Mesothelial cell of epicardium (in vitro differentiated cells): ENCODE results near the gene ARHGEF28. TPM values are rescaled to one million over a fixed set of nuclear protein-coding genes. Genes with fewer than 3 reads are reported as not detected.

Experiments
- DNase-seq, 2 experiments: peaks; one replicate each; pipeline ENCODE4 v3.0.0; 2021; ENCODE audit warnings: low spot score in 2 of 2; ENCODE audit not compliant: unreplicated experiment in 2 of 2
- H3K27ac Mint-ChIP-seq: 2 replicates; pipeline ENCODE4 v1.8.0; 2021; ENCODE audit warnings: mixed read lengths
- H3K27me3 Mint-ChIP-seq: 2 replicates; pipeline ENCODE4 v1.8.0; 2021; ENCODE audit warnings: low read depth, mixed read lengths
- H3K36me3 Mint-ChIP-seq: 2 replicates; pipeline ENCODE4 v1.8.0; 2021; ENCODE audit warnings: mixed read lengths
- H3K4me1 Mint-ChIP-seq: 2 replicates; pipeline ENCODE4 v1.8.0; 2021; ENCODE audit warnings: mixed read lengths
- H3K4me3 Mint-ChIP-seq: 2 replicates; pipeline ENCODE4 v1.8.0; 2021; ENCODE audit warnings: mild to moderate bottlenecking, moderate library complexity, mixed read lengths
- H3K9me3 Mint-ChIP-seq: 2 replicates; pipeline ENCODE4 v1.8.0; 2021; ENCODE audit warnings: mixed read lengths
- total RNA-seq: library from RNA; stranded (reverse); gene quantifications from 3 replicates; pipeline ENCODE4 v1.2.1, GENCODE V29; 2021
- TF ChIP-seq, protein P1 (sequence below): fragments of 200-600 bp; sonication (generic); IDR thresholded peaks from one replicate; pipeline ENCODE4 v1.5.0; 2021; ENCODE audit warnings: antibody characterized with exemption; ENCODE audit not compliant: unreplicated experiment

The ARHGEF28 gene
- total RNA-seq, 1 donor from 2014 or later: 0.40 TPM

DNA sequence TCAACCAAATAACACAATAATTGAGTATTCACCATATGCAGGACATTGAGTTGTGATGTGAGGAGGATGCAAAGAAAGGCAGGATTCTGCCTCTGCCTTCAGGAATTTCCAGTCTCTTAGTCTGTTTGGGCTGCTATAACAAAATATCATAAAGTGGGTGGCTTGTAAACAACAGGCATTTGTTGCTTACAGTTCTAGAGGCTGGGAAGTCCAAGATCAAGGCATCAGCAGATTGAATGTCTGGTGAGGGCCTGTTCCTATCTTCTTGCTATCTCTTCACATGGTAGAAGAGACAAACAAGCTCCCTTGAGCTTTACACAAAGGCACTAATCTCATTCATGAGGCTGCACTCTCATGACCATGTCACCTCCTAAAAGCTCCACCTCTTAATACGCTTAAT lies 360.7 kb downstream of the ARHGEF28 start:
- no peaks in the 10 kb centered on the region for H3K36me3 Mint-ChIP-seq
- no peaks in the 10 kb centered on the region for H3K27me3 Mint-ChIP-seq
- no peaks in the 10 kb centered on the region for H3K9me3 Mint-ChIP-seq
- peaks cover 44% of the 10 kb centered on the region for H3K4me1 Mint-ChIP-seq
- TF ChIP-seq, protein P1, sequence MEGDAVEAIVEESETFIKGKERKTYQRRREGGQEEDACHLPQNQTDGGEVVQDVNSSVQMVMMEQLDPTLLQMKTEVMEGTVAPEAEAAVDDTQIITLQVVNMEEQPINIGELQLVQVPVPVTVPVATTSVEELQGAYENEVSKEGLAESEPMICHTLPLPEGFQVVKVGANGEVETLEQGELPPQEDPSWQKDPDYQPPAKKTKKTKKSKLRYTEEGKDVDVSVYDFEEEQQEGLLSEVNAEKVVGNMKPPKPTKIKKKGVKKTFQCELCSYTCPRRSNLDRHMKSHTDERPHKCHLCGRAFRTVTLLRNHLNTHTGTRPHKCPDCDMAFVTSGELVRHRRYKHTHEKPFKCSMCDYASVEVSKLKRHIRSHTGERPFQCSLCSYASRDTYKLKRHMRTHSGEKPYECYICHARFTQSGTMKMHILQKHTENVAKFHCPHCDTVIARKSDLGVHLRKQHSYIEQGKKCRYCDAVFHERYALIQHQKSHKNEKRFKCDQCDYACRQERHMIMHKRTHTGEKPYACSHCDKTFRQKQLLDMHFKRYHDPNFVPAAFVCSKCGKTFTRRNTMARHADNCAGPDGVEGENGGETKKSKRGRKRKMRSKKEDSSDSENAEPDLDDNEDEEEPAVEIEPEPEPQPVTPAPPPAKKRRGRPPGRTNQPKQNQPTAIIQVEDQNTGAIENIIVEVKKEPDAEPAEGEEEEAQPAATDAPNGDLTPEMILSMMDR: no peak
- H3K4me3 Mint-ChIP-seq: no peak overlapping the region
- no peak overlapping the region for H3K27ac Mint-ChIP-seq
- DNase-seq: no peak

DNA sequence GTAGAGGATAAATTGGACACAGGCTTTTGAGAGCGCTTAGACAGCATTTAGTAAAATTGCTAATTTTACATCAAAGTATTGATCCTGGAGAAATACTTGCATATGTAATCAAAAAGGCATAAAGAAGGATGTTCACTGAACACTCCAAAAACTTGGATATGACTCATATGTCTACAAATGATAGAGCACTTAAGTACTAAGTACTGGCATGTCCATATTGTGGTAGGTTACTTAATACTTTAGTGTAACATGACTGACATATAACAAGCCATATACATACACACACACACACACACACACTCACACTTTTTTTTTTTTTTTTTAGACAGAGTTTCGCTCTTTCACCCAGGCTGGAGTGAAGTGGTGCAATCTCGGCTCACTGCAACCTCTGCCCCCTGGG lies 361.9 kb downstream of the ARHGEF28 start:
- TF ChIP-seq, protein P1: no peak
- Mint-ChIP-seq H3K4me1 (peaks cover 44% of the 10 kb centered on the region), H3K27me3 (no peaks in the 10 kb centered on the region), H3K36me3 (no peaks in the 10 kb centered on the region), H3K4me3 (no peak overlapping the region), H3K27ac (no peak overlapping the region), H3K9me3 (no peaks in the 10 kb centered on the region)
- no peak for DNase-seq

DNA sequence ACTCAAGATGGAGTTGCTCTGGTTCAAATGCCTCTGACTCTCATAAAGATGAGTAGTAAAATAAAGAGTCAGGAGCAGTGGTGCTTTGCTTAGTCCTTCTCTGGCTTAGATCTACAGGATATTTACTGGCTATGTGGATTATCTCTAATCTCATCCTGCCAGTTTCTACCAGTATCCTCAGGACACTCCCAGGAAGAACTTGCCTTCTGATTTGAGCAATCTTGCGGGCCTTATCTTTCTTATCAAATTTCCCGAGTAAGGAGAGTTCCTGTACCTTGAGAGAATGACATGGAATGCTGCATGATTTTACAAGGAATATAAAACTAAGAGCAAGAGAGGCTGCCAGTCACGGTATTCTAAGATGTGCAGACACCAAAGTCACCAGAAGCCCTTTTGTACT lies 364.0 kb downstream of the ARHGEF28 start:
- peaks cover 6% of the 10 kb centered on the region for H3K36me3 Mint-ChIP-seq

More for the DNA sequence above, 364.0 kb downstream of the ARHGEF28 start:
- Mint-ChIP-seq H3K9me3 (peaks cover 11% of the 10 kb centered on the region), H3K27ac (no peak overlapping the region), H3K4me3 (no peak overlapping the region), H3K27me3 (no peaks in the 10 kb centered on the region), H3K4me1 (peaks cover 37% of the 10 kb centered on the region)
- TF ChIP-seq, protein P1: no peak
- no peak for DNase-seq

Other genes starting within 250 kb of the ARHGEF28 start
- gene FOXD1, start 177.4 kb upstream of the ARHGEF28 start, total RNA-seq: 0.09 TPM in 1 of 3 replicates, not detected in the others
- gene BTF3, start 127.8 kb upstream of the ARHGEF28 start, total RNA-seq: 641 to 666 TPM (median 655 TPM) in 3 replicates
- 28.9 to 35.5 TPM (median 34.0 TPM) in 3 replicates for gene ANKRA2, start 60.6 kb upstream of the ARHGEF28 start, total RNA-seq
- 24.7 to 29.7 TPM (median 26.9 TPM) in 3 replicates for gene UTP15, start 60.5 kb upstream of the ARHGEF28 start, total RNA-seq